ENCODE results near the gene DMD. TPM values are rescaled to one million over a fixed set of nuclear protein-coding genes. Genes with fewer than 3 reads are reported as not detected.

Gene DMD
- total and polyA plus RNA-seq, 8 donors = 6.8 to 117 (median 44.2) TPM

- DNase-seq = no peak
These were observed 2073.2 kb downstream of the DMD start for GRCh38 chrX:31138124-31138523.

GRCh38 chrX:31136144-31136611 lies 2075.2 kb downstream of the DMD start:
- Histone ChIP-seq H3K4me3 (no peak overlapping the region), H3K9me3 (peaks cover 0 to 11% (median 5%) of the 10 kb centered on the region in 4 donors), H3K4me1 (no peaks in the 10 kb centered on the region), H3K27me3 (no peaks in the 10 kb centered on the region), H3K36me3 (peaks cover 0 to 12% (median 5%) of the 10 kb centered on the region in 4 donors), H3K27ac (no peak overlapping the region)
- intact Hi-C loops (cut with DNase I; ENCODE audit: low total_unique reads) = no loop called here
- no peak for DNase-seq
- 77 to 86% (median 82%) methylated on average over 4 to 5 of the region's 5 CpGs for WGBS, 5 donors
- no peak for TF ChIP-seq POLR2AphosphoS5 (IDR thresholded peaks at IDR 0.05)
- TF ChIP-seq EP300 (IDR thresholded peaks at IDR 0.05) = no peak
- no peak for TF ChIP-seq CTCF (IDR thresholded peaks at IDR 0.05)
- TF ChIP-seq POLR2A (IDR thresholded peaks at IDR 0.05) = no peak

More at GRCh38 chrX:31138124-31138523, 2073.2 kb downstream of the DMD start:
- Histone ChIP-seq H3K36me3 (peaks cover 0 to 17% (median 3%) of the 10 kb centered on the region in 4 donors), H3K4me3 (no peak overlapping the region), H3K9me3 (peaks cover 0 to 11% (median 5%) of the 10 kb centered on the region in 4 donors), H3K27ac (no peak overlapping the region), H3K4me1 (no peaks in the 10 kb centered on the region), H3K27me3 (no peaks in the 10 kb centered on the region)
- TF ChIP-seq EP300 (IDR thresholded peaks at IDR 0.05) (no peak), POLR2A (IDR thresholded peaks at IDR 0.05) (no peak), POLR2AphosphoS5 (IDR thresholded peaks at IDR 0.05) (no peak), CTCF (IDR thresholded peaks at IDR 0.05) (no peak)
- intact Hi-C loops (cut with DNase I; ENCODE audit: low total_unique reads) = no loop called here
- 90 to 100% (median 94%) methylated on average over 2 of the region's 2 CpGs for WGBS, 5 donors

GRCh38 chrX:31132821-31133241 lies 2078.5 kb downstream of the DMD start:
- Histone ChIP-seq H3K4me1 (no peaks in the 10 kb centered on the region), H3K9me3 (peaks cover 0 to 6% (median 2%) of the 10 kb centered on the region in 4 donors), H3K27ac (no peak overlapping the region), H3K27me3 (no peaks in the 10 kb centered on the region), H3K36me3 (peaks cover 0 to 9% (median 0%) of the 10 kb centered on the region in 4 donors), H3K4me3 (no peak overlapping the region)
- TF ChIP-seq POLR2A (IDR thresholded peaks at IDR 0.05) (no peak), POLR2AphosphoS5 (IDR thresholded peaks at IDR 0.05) (no peak), CTCF (IDR thresholded peaks at IDR 0.05) (no peak), EP300 (IDR thresholded peaks at IDR 0.05) (no peak)
- DNase-seq = peak in 1 of 2 donors; percentile 18
- intact Hi-C loops (cut with DNase I; ENCODE audit: low total_unique reads) = no loop called here
- WGBS, 5 donors = 65 to 88% (median 76%) methylated on average over 7 of the region's 7 CpGs

GRCh38 chrX:31130457-31131220 lies 2080.7 kb downstream of the DMD start:
- 38 to 51% (median 42%) methylated on average over 6 of the region's 6 CpGs for WGBS, 5 donors
- H3K4me3 ChIP-seq = no peak overlapping the region
- no peak overlapping the region for H3K27ac ChIP-seq
- no peaks in the 10 kb centered on the region for H3K4me1 ChIP-seq
- TF ChIP-seq POLR2AphosphoS5 (IDR thresholded peaks at IDR 0.05) (peak in 2 of 3 donors; percentile 29 to 33), CTCF (IDR thresholded peaks at IDR 0.05) (no peak)
- H3K27me3 ChIP-seq = no peaks in the 10 kb centered on the region
- intact Hi-C loops (cut with DNase I; ENCODE audit: low total_unique reads) = no loop called here
- no peaks in the 10 kb centered on the region for H3K9me3 ChIP-seq
- DNase-seq = no peak
- peaks cover 0 to 9% (median 0%) of the 10 kb centered on the region in 4 donors for H3K36me3 ChIP-seq
